Duodenal mucosa (tissue), 2 donors: ENCODE measurements around the gene OR2D3.
"Not testable (repeated sequence)": the region's sequence is repeated elsewhere in the genome, so short reads cannot be mapped to it uniquely, and the experiment has no call there.

Source experiments
- H3K27ac ChIP-seq: one replicate; pipeline ENCODE4 v1.7.0; 2013; ENCODE audit warnings: low read depth, low read length
- H3K27me3 ChIP-seq, 2 donors: one replicate each; pipeline ENCODE4 v1.7.0; 2013; ENCODE audit warnings: low read length in 2 of 2, control low read depth in 1 of 2; ENCODE audit not compliant: insufficient read depth in 2 of 2, control insufficient read depth in 1 of 2
- H3K36me3 ChIP-seq, 2 donors: one replicate each; pipeline ENCODE4 v1.7.0; 2013; ENCODE audit warnings: low read length in 2 of 2, control low read depth in 1 of 2; ENCODE audit not compliant: insufficient read depth in 2 of 2, control insufficient read depth in 1 of 2
- H3K4me1 ChIP-seq, 2 donors: one replicate each; pipeline ENCODE4 v1.7.0; 2013; ENCODE audit warnings: low read length in 2 of 2, control low read depth in 1 of 2; ENCODE audit not compliant: insufficient read depth in 2 of 2, control insufficient read depth in 1 of 2
- H3K4me3 ChIP-seq, 2 donors: one replicate each; pipeline ENCODE4 v1.7.0; 2013; ENCODE audit warnings: low read length in 2 of 2, low read depth in 1 of 2
- H3K9ac ChIP-seq, 2 donors: one replicate each; pipeline ENCODE4 v1.7.0; 2013; ENCODE audit warnings: low read length in 2 of 2, low read depth in 1 of 2
- H3K9me3 ChIP-seq, 2 donors: one replicate each; pipeline ENCODE4 v1.7.0; 2013; ENCODE audit warnings: low read length in 2 of 2, control low read depth in 1 of 2; ENCODE audit not compliant: control insufficient read depth in 1 of 2

The OR2D3 gene

GRCh38 chr11:6927030-6927617, 6.3 kb downstream of the OR2D3 start:
- Histone ChIP-seq H3K4me3 (peak overlapping the region; percentile 87 to 97), H3K9ac (peak overlapping the region; percentile 67 to 84), H3K27me3 (peaks cover 0 to 4% of the 10 kb centered on the region in 2 donors), H3K27ac (peak overlapping the region; percentile 68), H3K9me3 (no peaks in the 10 kb centered on the region), H3K36me3 (no peaks in the 10 kb centered on the region), H3K4me1 (peaks cover 0 to 13% of the 10 kb centered on the region in 2 donors)

DNA sequence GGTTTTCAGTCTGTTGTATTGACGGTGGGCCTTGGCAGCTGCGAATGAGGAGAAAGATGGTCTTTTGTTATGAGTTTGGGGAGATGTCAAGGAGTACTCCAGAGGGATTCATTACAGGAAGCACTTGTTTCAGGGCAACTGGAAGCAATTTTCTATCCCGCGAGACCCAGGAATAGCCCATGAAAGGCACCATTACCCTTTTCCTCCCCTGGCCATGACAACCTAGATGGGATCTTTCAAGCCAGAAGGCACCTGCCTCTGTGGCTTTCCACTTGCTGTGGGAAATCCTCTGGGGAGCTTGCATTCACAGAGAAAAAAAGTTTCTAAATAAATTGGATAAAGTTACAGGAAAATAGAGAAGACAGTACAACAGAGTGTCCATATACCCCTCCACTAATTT, 8.1 kb downstream of the OR2D3 start:
- Histone ChIP-seq H3K27me3 (peaks cover 0 to 4% of the 10 kb centered on the region in 2 donors), H3K4me1 (peaks cover 0 to 13% of the 10 kb centered on the region in 2 donors), H3K9me3 (no peaks in the 10 kb centered on the region), H3K9ac (no peak overlapping the region), H3K4me3 (no peak overlapping the region), H3K27ac (no peak overlapping the region), H3K36me3 (no peaks in the 10 kb centered on the region)

DNA sequence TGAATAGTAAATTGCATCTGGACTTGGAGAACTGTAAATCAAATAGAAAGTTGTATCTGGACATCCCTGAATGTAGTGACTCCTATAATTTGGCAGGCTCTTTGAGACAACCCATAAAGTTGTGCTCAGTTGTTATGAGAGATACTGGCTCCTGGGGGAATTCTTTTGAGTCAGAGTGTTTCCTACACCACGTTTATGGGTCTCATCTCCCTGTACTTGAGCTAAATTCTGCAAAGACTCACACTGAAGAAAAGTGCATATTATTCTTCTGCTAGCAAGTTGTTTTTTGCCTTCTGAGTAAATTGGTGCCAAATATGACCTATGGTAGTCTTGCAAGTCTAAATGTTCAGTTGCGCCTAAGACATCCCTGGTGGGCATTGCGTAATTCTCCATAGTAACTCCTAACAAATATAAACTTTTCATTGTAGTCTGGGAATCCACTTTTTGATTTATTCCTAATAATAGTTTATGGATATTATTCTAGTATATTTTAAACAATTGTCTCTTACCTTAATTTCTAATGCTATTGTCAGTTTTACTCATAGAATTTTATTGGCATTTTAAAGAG, 10.4 kb downstream of the OR2D3 start:
- Histone ChIP-seq H3K36me3 (no peaks in the 10 kb centered on the region), H3K9ac (no peak overlapping the region), H3K27me3 (peaks cover 0 to 4% of the 10 kb centered on the region in 2 donors), H3K9me3 (no peaks in the 10 kb centered on the region), H3K4me3 (no peak overlapping the region), H3K27ac (no peak overlapping the region), H3K4me1 (peaks cover 0 to 13% of the 10 kb centered on the region in 2 donors)

DNA sequence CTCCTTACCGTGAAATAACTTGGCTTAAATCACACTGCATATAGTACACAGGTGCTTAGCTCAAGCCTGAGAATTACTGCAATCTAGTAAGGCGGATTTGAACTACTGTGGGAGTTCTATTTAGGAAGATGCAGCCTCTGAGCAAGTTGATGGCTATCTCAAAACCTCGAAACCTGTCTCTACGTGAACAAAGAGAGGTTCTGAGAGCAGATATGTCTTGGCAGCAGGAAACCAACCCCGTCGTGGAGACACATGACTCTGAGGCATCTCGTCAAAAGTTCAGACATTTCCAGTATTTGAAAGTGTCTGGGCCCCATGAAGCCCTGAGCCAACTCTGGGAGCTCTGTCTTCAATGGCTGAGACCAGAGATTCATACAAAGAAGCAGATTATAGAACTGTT, 11.3 kb downstream of the OR2D3 start:
- Histone ChIP-seq H3K9me3 (no peaks in the 10 kb centered on the region), H3K9ac (no peak overlapping the region), H3K4me1 (peaks cover 0 to 6% of the 10 kb centered on the region in 2 donors), H3K36me3 (no peaks in the 10 kb centered on the region), H3K27me3 (peaks cover 0 to 4% of the 10 kb centered on the region in 2 donors), H3K27ac (no peak overlapping the region), H3K4me3 (no peak overlapping the region)

DNA sequence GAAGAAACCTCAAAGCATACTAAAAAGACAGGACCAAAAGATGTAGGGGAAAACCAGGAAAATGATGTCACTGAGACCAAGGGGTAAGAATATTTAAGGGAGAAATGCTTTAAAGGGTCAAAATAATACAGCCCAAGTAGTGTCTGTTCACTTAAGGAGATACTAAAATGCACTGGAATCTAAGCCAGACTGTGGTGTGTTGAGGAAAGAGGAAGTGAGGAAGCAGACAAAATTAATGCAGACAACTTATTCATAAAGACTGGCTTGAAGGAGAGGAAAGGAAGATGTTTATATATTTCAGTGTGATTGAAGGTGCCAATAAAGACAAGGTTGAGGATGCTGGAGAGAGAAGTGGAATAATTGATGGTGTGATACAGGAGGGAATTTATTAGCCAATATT, 21.2 kb downstream of the OR2D3 start:
- Histone ChIP-seq H3K27ac (no peak overlapping the region), H3K4me1 (no peaks in the 10 kb centered on the region), H3K36me3 (no peaks in the 10 kb centered on the region), H3K9ac (no peak overlapping the region), H3K27me3 (no peaks in the 10 kb centered on the region), H3K4me3 (no peak overlapping the region), H3K9me3 (no peaks in the 10 kb centered on the region)

GRCh38 chr11:6943131-6943530, 22.3 kb downstream of the OR2D3 start:
- Histone ChIP-seq H3K9me3 (no peaks in the 10 kb centered on the region), H3K4me3 (no peak overlapping the region), H3K36me3 (no peaks in the 10 kb centered on the region), H3K27me3 (no peaks in the 10 kb centered on the region), H3K4me1 (no peaks in the 10 kb centered on the region), H3K9ac (no peak overlapping the region), H3K27ac (no peak overlapping the region)

DNA sequence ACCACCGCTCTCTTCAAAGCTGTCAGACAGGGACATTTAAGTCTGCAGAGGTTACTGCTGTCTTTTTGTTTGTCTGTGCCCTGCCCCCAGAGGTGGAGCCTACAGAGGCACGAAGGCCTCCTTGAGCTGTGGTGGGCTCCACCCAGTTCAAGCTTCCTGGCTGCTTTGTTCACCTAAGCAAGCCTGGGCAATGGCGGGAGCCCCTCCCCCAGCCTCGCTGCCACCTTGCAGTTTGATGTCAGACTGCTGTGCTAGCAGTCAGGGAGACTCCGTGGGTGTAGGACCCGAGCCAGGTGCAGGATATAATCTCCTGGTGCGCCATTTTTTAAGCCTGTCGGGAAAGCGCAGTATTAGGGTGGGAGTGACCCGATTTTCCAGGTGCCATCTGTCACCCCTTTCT, 33.4 kb downstream of the OR2D3 start:
- H3K4me3 ChIP-seq, H3K27me3 ChIP-seq: not testable (repeated sequence)

GRCh38 chr11:6962141-6962540, 41.3 kb downstream of the OR2D3 start:
- H3K4me3 ChIP-seq: no peak overlapping the region
- no peaks in the 10 kb centered on the region for H3K27me3 ChIP-seq
- no peak overlapping the region for H3K9ac ChIP-seq
- no peaks in the 10 kb centered on the region for H3K4me1 ChIP-seq
- no peak overlapping the region for H3K27ac ChIP-seq
- H3K36me3 ChIP-seq: no peaks in the 10 kb centered on the region
- no peaks in the 10 kb centered on the region for H3K9me3 ChIP-seq

More for the DNA sequence above, 33.4 kb downstream of the OR2D3 start:
- H3K27ac ChIP-seq, H3K9ac ChIP-seq, H3K9me3 ChIP-seq, H3K36me3 ChIP-seq, H3K4me1 ChIP-seq: not testable (repeated sequence)

GRCh38 chr11:6962673-6963072, 41.9 kb downstream of the OR2D3 start:
- Histone ChIP-seq H3K4me3 (no peak overlapping the region), H3K9me3 (no peaks in the 10 kb centered on the region), H3K27me3 (no peaks in the 10 kb centered on the region), H3K27ac (no peak overlapping the region), H3K9ac (no peak overlapping the region), H3K4me1 (no peaks in the 10 kb centered on the region), H3K36me3 (no peaks in the 10 kb centered on the region)

DNA sequence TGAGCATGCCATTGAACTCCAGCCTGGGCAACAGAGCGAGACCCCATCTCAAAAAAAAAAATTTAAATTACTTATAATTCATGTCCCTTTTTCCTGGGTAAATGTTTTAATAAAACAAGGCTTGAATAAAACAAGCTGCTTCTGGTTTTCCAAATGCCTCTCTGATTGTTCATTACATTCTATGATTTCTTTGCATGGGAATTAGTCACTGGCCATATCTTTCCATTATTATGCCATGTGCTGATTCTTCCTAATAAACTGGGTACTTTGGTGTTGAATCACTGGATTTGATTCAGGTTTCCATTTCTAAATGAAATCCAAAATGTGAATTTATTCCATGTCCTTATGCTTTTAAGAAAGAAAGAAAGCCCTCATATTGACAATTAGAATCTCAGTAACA, 48.0 kb downstream of the OR2D3 start:
- no peak overlapping the region for H3K9ac ChIP-seq
- no peaks in the 10 kb centered on the region for H3K4me1 ChIP-seq

More for the DNA sequence above, 48.0 kb downstream of the OR2D3 start:
- Histone ChIP-seq H3K4me3 (no peak overlapping the region), H3K27ac (no peak overlapping the region), H3K9me3 (no peaks in the 10 kb centered on the region), H3K36me3 (no peaks in the 10 kb centered on the region), H3K27me3 (no peaks in the 10 kb centered on the region)
